GM18511 (cell line): ENCODE data around the gene FBXO38.

Experiments
- ATAC-seq: cut with Tn5 transposase; IDR thresholded peaks from one replicate; pipeline ENCODE4 v1.9.1; 2021; ENCODE audit warnings: mild to moderate bottlenecking, moderate library complexity; ENCODE audit not compliant: unreplicated experiment

FBXO38 gene

DNA sequence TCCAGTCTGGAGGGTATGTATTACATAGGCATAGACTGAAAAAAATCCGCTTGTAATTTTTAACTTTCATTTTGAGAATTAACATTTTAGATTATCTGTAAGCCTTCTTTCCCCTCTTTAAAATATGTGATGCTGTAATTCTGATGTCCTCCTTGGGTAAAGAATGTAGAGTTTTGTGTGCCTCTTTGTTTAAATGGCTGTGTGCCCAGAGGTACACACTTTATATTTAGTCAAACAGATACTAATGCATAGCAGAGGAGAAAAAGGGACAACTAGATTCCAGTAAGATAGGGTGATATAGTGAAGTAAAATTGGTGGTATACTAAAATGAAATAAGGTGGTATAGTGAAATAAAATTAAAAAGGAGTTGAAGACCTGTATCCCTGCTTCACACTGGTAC, 1.3 kb downstream of the FBXO38 start:
- no peak for ATAC-seq

DNA sequence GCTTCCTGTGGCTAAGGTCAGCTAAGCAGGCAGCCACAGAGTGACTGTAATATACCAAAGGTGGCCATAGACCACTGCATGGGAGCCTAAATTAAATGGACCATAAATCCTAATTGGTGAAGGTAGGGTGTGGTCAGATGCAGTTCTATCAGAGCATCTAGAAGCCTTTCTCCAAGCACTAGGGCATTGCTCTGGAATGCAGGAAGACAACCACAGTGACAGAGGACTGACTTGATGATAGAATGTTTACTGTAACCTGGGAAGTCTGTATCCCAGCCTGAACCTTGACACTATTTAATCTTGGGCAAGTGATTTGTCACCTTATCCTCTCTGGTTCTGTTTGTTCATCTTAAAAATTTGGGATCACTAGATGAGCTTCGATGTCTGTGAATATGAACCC, 2.3 kb downstream of the FBXO38 start:
- no peak for ATAC-seq

DNA sequence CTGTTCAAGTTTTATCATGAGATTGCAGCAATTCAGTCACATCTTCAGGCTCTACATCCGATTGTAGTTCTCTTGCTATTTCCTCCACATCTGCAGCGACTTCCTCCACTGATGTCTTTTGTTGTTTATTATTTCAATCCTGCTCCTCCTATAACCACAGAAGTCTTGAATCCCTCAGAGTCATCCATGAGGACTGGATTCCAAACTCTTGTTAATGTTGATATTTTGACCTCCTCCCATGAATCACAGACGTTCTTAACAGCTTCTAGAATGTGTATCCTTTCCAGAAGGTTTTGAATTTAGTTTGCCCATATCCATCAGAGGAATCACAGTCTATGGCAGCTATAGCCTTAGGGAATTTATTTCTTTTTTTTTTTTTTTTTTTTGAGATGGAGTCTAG, 3.6 kb downstream of the FBXO38 start:
- no peak for ATAC-seq

DNA sequence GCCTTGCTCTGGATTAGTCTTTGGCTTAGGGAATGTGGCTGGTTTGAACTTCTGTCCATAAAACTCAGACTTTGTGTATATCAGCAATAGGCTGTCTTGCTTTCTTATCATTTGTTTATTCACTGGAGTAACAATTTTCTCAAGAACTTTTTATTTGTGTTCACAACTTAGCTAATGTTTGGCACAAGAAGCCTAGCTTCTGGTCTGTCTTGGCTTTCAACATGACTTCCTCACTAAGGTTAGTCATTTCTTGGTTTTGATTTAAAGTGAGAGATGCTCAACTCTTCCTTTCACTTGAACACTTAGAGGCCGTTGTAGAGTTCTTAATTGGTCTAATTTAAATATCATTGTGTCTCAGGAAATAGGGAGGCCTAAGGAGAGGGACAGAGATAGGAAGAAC, 4.9 kb downstream of the FBXO38 start:
- ATAC-seq = peak; percentile 19

DNA sequence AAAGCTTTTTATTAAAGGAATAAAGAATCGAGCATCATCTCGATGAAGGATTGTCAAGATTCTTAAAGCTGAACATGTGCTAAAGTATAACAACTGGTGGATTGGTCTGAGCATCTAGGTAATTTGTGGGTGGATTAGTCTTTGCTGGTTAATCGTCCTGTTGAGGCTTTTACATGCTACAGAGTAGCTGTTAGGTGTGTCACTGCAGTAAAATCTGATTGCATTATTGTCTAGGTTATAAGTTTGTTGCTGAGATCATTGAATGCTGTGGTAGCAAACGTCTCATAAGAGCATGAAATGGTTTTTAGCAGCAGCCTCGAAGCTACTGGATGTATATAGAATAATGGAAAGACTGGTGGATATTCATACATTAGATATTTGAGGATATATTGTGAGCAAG, 7.2 kb downstream of the FBXO38 start:
- no peak for ATAC-seq

DNA sequence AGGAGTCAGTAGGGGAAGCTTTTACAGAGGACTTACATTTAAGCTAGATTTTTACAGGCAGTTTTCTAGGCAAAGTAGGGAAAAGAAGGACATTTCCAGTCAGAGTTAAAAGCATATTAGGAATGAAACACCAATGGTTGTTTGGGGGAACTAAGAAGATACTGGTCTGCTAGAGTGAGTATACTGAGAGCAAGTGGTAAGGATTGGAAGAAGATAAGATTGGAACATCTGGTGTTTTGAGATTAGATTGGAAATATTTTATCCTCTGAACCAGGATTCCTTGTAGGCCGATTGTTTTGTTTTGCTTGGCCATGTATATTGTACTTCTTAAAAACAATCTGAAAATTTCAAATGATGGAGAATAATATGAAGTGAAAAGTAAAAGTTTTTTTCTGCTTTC, 7.7 kb downstream of the FBXO38 start:
- ATAC-seq = no peak

DNA sequence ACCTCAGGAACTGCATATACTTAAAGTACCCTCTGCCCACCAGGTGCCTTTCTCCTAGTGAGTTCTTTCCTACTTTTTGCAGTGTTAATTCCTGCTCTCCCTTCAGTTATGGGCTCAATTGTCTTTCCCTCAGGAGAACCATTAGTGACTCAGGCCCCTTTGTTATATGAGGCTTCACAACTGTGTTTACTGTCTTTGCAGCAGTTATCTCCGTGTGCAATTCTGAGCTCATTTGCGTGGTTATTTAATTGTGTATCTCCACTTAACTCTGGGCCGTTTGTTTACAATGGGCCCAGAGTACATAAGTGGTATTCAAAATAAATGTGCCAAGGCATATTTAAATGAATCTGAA, 9.6 kb downstream of the FBXO38 start:
- ATAC-seq = no peak

DNA sequence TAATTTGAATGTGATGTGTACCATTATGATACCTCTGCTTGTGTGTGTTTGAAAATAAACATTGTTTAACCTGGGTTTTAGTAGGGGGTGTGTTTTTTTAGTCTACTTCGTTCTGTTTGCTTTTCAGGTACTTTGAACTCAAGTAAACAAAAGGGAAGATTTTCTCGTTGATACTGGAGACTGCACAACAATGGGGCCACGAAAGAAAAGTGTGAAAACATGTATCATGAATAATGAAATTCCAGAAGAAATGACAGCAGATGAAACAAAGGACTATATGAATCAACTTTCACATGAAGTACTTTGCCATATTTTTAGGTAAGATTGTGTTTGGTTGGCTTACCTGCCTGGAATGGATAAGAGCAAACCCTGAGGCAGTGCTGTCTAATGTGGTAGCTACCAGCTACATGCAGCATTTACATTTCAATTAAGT, 10.8 kb downstream of the FBXO38 start:
- no peak for ATAC-seq

DNA sequence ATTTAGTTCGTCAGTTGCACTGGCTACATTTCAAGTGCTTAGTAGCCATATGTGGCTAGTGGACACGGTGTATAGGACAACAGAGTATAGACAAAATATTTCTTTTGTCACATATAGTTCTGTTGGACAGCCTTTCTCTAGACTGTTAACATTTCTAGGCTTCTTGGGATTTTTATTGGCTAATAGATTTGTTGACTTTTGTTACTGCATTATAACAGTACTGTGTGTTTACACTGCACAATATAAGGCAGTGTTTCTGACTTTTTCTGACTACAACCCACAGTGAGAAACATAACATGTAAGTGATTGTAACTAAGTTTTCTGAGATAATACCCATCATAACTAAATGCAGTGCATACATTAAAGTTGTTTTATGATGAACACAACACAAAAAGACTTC, 11.3 kb downstream of the FBXO38 start:
- no peak for ATAC-seq

DNA sequence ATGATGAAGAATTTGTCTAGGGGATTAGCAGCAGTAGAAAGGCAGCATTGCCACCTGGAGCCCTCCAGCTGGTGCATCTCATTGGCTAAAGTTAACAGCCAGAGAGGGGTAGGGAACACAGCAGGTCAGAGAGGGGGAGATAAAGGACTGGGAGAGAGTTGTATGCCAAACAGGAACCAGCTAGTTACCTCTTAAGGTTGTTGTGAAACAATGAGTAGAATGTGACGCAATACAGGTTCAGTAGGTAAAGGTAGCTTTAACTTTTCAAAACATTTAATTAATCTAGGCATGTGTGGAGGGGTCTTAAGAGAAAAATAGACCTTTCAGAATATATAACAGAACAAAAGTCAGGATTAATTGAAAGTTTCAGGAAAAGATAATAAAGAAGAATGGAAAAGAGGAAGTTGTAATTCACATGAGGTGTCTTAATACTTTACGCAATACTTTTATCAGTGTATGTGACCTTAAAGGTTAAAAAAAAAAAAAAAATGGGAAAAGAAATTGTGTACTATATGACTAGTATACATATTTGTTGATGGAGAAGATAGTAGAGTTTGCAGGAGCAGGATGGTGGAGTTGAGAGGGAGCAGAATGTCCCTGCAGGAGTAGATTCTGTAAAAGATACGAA, 14.3 kb downstream of the FBXO38 start:
- ATAC-seq = no peak

DNA sequence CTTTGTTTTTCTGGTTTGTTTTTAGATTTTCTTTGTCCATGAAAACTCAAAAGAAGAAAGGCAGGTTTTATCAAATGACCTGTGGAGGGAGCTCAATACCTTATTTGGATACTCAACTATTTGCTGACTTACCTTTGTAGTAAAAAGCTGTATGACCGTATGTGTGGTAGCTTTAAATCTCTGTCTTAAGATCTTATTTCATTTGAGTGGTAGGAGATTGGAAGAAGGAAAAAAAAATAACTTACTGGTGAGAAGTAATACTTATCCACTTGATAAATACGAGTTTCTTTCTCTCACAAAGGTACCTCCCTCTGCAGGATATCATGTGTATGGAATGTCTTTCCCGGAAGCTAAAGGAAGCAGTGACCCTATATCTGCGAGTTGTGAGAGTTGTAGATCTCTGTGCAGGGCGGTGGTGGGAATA, 15.0 kb downstream of the FBXO38 start:
- ATAC-seq = no peak

DNA sequence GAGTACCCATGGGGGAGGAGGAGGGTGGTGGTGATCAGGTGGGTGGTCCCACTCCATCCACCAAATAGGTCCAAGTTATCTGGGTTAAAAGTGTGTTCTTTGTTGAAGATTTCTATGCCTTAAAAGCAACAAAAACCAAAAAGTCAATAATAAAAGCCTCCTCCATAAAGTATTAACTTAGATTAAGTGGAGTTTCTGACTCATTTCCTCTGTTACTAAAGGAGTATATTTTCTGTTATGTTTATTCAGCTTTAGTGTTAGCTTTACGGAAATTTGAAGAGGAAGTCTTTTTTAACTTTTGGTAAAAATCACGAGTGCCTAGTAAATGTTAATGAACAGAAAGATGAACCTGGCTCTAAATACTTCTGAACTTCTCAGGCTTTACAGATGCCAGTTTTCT, 17.8 kb downstream of the FBXO38 start:
- no peak for ATAC-seq

DNA sequence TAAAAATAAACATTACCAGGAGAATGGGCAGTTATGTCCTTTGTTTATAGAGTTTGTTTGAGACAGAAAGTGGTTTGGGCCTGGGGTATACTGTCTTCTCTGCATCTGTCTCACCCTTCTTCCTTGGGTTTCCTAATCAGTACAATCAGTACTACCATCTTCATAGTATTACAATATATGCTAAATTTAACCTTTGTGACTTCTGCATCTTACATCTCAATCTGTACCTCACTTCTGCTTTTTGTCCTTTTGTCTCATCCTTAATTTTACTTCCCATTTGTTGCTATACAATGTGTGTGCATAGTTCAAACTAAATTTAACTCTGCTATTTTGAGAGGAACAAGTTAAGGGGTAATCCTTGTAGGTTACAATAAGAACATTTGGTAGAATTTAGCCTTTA, 19.6 kb downstream of the FBXO38 start:
- peak; percentile 93 for ATAC-seq

DNA sequence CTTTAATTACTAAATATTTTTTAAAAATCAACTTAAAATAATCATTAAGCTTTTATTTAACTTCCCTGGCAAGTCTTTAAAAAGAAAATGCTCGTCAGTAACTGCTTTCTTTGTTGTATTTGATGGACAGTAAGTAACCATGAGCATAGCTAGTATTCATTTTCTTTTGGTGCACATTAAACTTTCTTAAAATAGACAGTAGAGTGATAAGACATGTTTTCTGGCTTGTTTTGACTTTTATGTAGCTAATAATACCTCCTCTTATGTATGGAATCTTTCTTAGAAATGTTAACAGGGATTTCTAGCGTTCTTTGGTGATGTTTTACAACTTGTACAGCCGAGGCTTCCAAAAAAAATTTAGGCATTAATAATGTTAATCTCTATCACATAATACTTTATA, 22.6 kb downstream of the FBXO38 start:
- no peak for ATAC-seq

DNA sequence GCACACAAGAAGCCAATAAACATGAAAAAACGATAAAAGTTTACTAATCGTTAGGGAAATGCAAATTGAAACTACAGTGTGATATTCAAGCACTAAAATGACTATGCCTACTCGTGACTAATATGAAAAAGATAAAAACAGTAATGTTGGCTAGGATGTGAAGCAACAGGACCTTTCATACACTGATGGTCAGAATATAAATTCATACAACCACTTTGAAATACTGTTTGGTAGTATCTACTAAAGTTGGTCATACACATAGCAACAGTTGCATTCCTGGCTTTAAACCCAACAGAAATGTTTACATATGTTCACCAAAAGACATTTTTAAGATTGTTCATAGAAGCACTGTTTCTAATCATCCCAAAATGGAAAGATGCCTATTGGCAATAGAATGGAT, 24.3 kb downstream of the FBXO38 start:
- no peak for ATAC-seq

DNA sequence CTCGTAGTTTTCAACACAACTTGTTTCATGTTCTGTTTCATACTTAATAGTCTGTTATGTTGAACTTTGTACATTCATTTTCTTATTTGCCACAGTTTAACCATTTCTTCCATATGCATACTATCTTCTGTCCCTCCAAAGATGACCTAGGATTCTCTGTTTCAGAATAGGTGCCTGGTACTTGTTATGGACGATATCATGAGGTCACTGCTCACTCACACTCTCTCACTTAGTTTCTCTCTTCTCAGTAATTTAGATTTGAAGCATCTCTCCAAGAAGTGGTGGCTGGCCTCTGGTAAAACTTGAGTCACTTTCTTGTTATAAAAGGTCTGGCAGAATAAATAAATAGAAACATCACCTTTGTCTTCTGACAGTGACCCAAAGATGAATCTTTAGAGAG, 28.4 kb downstream of the FBXO38 start:
- no peak for ATAC-seq

DNA sequence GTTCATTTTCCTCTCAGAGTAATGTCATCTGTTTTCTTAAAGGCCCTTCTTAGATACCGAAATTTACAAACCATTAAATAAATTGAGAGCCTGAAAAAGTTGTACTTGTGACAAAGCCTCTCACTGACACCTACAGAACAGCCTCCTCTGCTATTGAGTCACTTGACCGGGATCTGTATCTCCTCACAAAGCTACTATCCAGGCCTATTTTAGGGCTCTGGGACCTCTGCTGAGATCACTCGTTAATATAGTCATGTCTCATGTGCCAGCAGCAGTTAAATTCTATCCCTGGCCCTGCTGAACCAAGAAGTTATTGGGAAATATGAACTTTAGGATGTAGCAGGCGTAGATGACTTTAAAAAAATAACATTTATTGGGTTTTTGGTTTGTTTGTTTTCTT, 31.1 kb downstream of the FBXO38 start:
- ATAC-seq = no peak

DNA sequence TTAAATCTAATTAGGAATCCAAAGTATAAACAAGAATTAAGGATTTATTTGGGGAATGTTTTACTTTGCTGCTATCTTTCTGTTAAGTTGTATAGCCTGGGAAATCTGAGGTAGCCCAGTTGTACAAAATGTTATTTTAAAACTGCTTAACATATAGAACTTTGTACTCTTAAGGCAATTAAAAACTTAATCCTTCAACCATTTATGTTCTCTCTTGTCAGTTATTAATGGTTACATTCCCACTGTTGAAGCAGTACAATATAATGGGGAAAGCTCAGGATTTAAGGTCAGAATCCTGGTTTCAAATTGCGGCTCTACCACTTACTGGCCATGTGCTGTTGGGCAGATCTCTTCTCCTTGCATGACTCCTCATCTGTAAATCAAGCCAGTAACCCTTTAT, 32.7 kb downstream of the FBXO38 start:
- no peak for ATAC-seq

DNA sequence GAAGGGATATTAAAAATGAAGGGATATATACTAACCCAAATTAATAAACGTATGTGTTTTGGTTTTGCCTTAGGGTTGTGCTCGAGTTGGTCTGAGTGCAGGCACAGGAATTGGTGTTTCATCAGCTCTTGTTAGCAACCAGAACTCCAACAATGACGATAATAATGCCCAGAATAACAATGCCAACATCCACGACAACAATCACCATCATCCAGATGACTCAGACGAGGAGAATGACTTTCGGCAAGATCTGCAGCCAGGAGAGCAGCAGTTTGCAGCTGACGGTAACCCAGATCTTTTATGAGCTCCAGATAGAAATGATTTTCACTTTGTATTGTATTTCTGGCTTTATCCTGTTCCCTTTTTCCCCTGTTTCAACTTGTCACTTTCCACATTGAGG, 33.2 kb downstream of the FBXO38 start:
- no peak for ATAC-seq

DNA sequence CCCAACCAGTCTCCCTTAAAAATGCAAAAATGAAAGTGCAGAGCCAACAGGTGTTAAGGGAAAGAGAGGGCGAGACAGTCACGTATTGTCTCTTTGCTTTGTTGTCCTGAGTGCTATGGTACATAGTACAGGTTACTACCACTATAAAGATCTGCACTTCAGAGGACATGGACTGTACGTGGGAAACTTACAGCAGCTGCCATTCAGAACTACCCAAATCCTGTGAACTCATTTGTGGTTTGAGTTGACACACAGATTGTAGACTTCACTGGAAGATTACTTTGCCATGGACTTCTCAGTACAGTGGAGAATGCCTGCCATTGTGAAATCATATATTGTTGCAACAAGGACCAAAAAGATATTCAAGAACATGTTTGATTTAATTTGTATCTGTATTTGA, 34.8 kb downstream of the FBXO38 start:
- no peak for ATAC-seq

DNA sequence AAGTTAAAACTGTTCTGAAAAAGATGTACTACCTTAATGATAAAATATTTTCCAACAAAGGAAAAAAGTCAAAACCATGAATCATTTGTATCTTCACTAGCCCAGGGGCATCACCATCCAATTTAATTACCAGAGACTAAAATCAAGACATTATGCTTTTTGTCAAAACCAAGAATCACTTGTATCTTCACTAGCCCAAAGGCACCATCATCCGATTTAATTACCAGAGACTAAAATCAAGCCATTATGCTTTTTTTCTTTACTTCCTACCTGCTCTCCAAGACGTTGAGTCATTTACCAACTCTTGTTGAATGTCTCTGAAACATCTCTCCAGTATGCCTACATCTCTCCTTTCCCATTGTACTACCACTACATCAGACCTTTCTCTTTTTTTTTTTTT, 37.9 kb downstream of the FBXO38 start:
- no peak for ATAC-seq

DNA sequence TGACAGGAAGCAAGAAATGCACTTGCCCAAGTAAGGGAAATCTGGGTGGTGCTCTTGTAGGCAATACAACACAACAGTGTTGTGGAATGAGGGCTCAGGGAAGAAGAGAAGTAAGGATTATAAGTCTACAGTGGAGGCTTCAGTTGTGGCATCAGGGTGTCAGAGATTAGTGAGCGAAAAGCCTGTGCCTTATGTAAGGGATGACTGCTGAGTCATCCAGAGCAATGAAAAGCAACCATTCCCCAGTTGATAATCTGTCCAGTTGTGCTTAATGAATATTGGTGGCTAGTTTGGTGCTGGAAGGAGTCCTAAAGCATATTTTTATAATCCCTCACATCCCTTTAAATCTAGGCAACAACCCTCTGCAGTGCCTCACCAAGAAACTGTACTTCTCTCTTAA, 42.0 kb downstream of the FBXO38 start:
- ATAC-seq = no peak

DNA sequence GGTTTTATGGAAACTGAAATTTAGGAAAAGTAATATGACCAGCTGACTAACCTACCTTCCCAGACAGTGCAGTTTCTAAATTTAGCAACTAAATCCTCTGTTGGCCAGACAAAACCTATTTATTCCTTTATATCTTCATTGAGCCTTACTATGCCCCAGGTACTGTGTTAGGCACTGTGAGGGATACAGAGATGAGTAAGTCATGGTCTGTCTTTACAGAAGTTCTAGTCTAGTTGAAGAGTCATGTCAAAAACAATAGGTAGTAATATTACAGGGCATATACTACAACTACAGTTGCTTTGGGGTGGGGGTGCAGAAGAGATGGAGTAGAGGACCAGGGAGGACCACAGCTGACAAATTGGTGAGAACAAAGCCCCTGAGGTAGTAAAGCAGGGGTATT, 42.8 kb downstream of the FBXO38 start:
- ATAC-seq = no peak
